Activated CD4-positive, alpha-beta T cell treated with anti-CD3 and anti-CD28 coated beads, Interleukin-2, amount 50 U/mL, for 24 hours (primary cell): Measurements from ENCODE around the gene NPC2.
"Not testable (repeated sequence)": the region's sequence is repeated elsewhere in the genome, so short reads cannot be mapped to it uniquely, and the experiment has no call there.

Experiments
- DNase-seq, 2 donors: peaks; one replicate each; pipeline ENCODE4 v3.0.0-alpha.2; 2020; ENCODE audit warnings: low read depth in 1 of 2, low spot score in 1 of 2

NPC2 gene

GRCh38 chr14:74492776-74493342 lies at the start of gene NPC2:
Gene NPC2 (minus strand): TSS chr14:74493305. CDS start chr14:74493274, 31 bp downstream.
- no peak for DNase-seq

GRCh38 chr14:74542056-74542685 lies 49.1 kb upstream of the NPC2 start:
- no peak for DNase-seq

- DNase-seq, result no peak
Measured at GRCh38 chr14:74541225-74541624, 48.1 kb upstream of the NPC2 start.

GRCh38 chr14:74539503-74539902 lies 46.4 kb upstream of the NPC2 start:
- no peak for DNase-seq

GRCh38 chr14:74538411-74539391 lies 45.6 kb upstream of the NPC2 start:
- no peak for DNase-seq

GRCh38 chr14:74536336-74536735 lies 43.2 kb upstream of the NPC2 start:
- DNase-seq, result not testable (repeated sequence)

- DNase-seq, result no peak
Measured at GRCh38 chr14:74535756-74536325, 42.7 kb upstream of the NPC2 start.

- no peak for DNase-seq
Measured at GRCh38 chr14:74533576-74533975, 40.5 kb upstream of the NPC2 start.

GRCh38 chr14:74532246-74532645 lies 39.1 kb upstream of the NPC2 start:
- no peak for DNase-seq

GRCh38 chr14:74531467-74531866 lies 38.4 kb upstream of the NPC2 start:
- no peak for DNase-seq

- no peak for DNase-seq
Measured at GRCh38 chr14:74531006-74531405, 37.9 kb upstream of the NPC2 start.

- no peak for DNase-seq
Measured at GRCh38 chr14:74528886-74529285, 35.8 kb upstream of the NPC2 start.

GRCh38 chr14:74528406-74528805 lies 35.3 kb upstream of the NPC2 start:
- no peak for DNase-seq

GRCh38 chr14:74527736-74528280 lies 34.7 kb upstream of the NPC2 start:
- no peak for DNase-seq

- DNase-seq, result no peak
Measured at GRCh38 chr14:74526854-74527585, 33.9 kb upstream of the NPC2 start.

GRCh38 chr14:74525361-74525851 lies 32.3 kb upstream of the NPC2 start:
- no peak for DNase-seq

- DNase-seq, result no peak
Measured at GRCh38 chr14:74524812-74525135, 31.7 kb upstream of the NPC2 start.

- DNase-seq, result no peak
Measured at GRCh38 chr14:74524076-74524811, 31.1 kb upstream of the NPC2 start.

- no peak for DNase-seq
Measured at GRCh38 chr14:74522740-74523139, 29.6 kb upstream of the NPC2 start.

- no peak for DNase-seq
Measured at GRCh38 chr14:74521756-74522155, 28.7 kb upstream of the NPC2 start.
